ENCODE results near the gene FUT1.
"Not testable (repeated sequence)": the region's sequence is repeated elsewhere in the genome, so short reads cannot be mapped to it uniquely, and the experiment has no call there.

The FUT1 gene

DNA sequence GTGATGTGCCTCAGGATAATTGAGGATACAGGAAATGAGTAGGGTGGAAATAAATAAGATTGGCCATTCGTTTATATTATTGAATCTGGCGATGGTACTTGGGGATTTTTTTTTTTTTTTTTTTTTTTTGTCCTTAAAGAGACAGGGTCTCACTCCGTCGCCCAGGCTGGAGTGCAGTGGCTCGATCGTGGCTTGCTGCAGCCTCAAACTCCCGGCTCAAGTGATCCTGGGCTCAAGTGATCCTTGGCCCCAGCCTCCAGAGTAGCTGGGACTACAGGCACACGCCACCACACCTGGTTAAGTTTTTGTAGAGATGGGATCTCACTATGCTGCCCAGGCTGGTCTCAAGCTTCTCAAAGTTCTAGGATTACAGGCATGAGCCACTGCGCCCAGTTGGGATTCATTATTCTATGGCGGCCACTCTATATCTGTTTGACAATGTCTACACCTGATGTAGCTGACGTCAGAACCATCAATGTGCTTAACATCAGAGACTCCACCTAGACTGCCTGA is 30.2 kb downstream of the FUT1 start:
- no peak for TF ChIP-seq CTCF (conservative IDR thresholded peaks at IDR 0.05)
- TF ChIP-seq ZFX (IDR thresholded peaks at IDR 0.05): no peak
- H3K27ac ChIP-seq: no peak overlapping the region

- no peak for TF ChIP-seq ZFX (IDR thresholded peaks at IDR 0.05)
- TF ChIP-seq CTCF (conservative IDR thresholded peaks at IDR 0.05): no peak
- peak overlapping the region; percentile 69 for H3K27ac ChIP-seq
These were observed 31.7 kb downstream of the FUT1 start for GRCh38 chr19:48720613-48721296.

DNA sequence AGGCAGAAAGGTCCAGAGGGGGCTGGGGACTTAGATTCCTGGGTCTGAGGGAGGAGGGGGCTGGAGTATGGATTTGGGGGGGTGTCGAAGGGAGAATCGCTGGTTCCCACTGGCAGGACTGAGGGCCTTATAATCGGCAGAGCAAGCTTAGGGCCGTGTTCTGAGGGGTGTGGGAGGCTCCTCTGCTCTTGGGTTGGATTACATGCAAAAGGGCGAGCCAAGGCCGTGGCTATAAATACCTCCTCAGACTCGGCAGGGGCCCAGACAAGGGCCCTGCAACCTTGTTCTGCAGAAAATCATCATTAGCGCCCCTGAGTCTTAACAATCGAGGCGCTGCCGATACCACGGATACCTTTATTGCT is 32.2 kb downstream of the FUT1 start:
- no peak overlapping the region; the same call in 1 of the 2 replicates for H3K27ac ChIP-seq
- TF ChIP-seq CTCF (conservative IDR thresholded peaks at IDR 0.05) (no peak), ZFX (IDR thresholded peaks at IDR 0.05) (no peak)

- TF ChIP-seq CTCF (conservative IDR thresholded peaks at IDR 0.05) (no peak), ZFX (IDR thresholded peaks at IDR 0.05) (no peak)
- peak within 1 kb of the TSS; percentile 69 for H3K27ac ChIP-seq
These were observed 32.9 kb downstream of the FUT1 start, which contains the start of gene MAMSTR for GRCh38 chr19:48719263-48720171. TSS of gene MAMSTR (minus strand) at chr19:48719725. CDS start at chr19:48719031, 694 bp downstream.

GRCh38 chr19:48718711-48719231 is 33.7 kb downstream of the FUT1 start:
- no peak for TF ChIP-seq CTCF (conservative IDR thresholded peaks at IDR 0.05)
- no peak for TF ChIP-seq ZFX (IDR thresholded peaks at IDR 0.05)
- no peak overlapping the region for H3K27ac ChIP-seq

GRCh38 chr19:48718106-48718505 is 34.3 kb downstream of the FUT1 start:
- not testable (repeated sequence) for H3K27ac ChIP-seq

DNA sequence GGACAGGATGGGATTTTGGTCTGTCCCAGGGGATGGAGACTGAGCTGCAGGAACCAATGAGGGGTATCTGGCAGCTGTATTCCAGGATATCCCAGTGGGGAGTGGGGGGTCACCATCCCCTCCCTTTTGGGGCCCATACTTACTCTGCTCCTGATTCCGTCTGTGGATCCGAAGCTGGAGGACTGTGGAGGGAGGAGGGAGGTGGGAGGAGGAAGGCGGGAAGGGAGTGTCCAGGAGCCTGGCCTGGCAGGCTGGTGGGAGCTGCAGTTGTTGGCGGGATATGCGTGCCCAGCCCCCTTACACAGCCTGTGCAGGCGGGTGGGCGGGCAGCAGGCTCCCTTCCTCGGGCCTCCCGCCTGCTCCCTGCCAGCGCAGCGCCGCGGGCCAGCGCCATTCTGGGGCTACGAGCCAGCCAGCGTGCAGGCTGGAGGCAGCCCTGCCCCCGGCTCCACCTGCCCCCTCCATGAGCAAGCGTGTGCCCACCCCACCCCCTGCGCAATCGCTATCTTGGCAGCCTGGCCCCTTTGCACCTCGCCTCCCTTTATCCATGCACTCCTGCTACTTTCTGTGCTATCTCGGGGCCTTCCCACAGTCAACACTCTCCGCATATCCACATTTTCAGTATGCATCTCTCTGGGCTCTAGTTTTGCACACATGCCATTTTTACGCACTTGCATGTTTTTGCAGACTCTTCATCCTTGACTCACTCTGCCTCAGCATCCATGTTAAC is 35.7 kb downstream of the FUT1 start:
- no peak for TF ChIP-seq ZFX (IDR thresholded peaks at IDR 0.05)
- TF ChIP-seq CTCF (conservative IDR thresholded peaks at IDR 0.05): no peak
- H3K27ac ChIP-seq: no peak overlapping the region

All from C4-2B (cell line).